ENCODE results near the gene BCORL1. TPM values are rescaled to one million over a fixed set of nuclear protein-coding genes. Genes with fewer than 3 reads are reported as not detected.

The BCORL1 gene
- total RNA-seq, 1 experiment from 2014 or later = 13.3 TPM

DNA sequence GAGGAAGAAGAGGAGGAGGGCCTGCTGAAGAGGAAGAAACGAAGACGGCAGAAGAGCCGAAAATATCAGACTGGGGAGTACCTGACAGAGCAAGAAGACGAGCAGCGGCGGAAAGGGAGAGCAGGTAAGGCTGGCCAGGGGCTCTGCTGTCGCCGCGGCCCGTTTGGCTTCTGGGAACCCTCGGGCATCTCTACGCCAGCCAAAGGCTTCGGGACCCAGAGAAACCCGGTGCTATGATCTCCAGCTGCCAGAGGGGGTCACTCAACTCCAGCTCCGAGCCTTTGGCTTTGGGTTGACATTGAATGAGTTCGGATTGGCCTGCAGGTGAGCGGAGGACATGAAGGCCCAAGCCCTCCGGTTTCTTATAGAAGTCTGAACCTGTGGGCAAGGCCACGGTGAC is 42.8 kb downstream of the BCORL1 start:
- TF ChIP-seq EZH2 (IDR thresholded peaks at IDR 0.05; ENCODE audit: borderline replicate concordance, low read depth, low read length, poor library complexity, severe bottlenecking) = no peak
- TF ChIP-seq, protein P1, sequence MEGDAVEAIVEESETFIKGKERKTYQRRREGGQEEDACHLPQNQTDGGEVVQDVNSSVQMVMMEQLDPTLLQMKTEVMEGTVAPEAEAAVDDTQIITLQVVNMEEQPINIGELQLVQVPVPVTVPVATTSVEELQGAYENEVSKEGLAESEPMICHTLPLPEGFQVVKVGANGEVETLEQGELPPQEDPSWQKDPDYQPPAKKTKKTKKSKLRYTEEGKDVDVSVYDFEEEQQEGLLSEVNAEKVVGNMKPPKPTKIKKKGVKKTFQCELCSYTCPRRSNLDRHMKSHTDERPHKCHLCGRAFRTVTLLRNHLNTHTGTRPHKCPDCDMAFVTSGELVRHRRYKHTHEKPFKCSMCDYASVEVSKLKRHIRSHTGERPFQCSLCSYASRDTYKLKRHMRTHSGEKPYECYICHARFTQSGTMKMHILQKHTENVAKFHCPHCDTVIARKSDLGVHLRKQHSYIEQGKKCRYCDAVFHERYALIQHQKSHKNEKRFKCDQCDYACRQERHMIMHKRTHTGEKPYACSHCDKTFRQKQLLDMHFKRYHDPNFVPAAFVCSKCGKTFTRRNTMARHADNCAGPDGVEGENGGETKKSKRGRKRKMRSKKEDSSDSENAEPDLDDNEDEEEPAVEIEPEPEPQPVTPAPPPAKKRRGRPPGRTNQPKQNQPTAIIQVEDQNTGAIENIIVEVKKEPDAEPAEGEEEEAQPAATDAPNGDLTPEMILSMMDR (conservative IDR thresholded peaks at IDR 0.05; ENCODE audit: low read depth, low read length) = no peak
- DNase-seq (ENCODE audit: low spot score) = no peak
- Histone ChIP-seq H3K4me3 (ENCODE audit: low read depth, low read length, poor library complexity, severe bottlenecking) (no peak overlapping the region), H3K4me1 (ENCODE audit: insufficient read depth, low read length, poor library complexity, severe bottlenecking) (no peaks in the 10 kb centered on the region), H3K27ac (ENCODE audit: low read depth, low read length, poor library complexity, severe bottlenecking) (no peak overlapping the region), H3K27me3 (replicated peaks; ENCODE audit: insufficient read depth, low read depth, low read length, poor library complexity) (no peaks in the 10 kb centered on the region), H3K36me3 (ENCODE audit: insufficient read depth, low read length, poor library complexity, severe bottlenecking) (peaks cover 6% of the 10 kb centered on the region), H3K9me3 (ENCODE audit: low read depth, low read length, poor library complexity, severe bottlenecking) (no peaks in the 10 kb centered on the region)
- POLR2A ChIA-PET (ENCODE audit: low non-redundant PET) = no interaction called here
- BruUV-seq (replicated peaks) = no TSS peak
- intact Hi-C loops (cut with micrococcal nuclease; ENCODE audit: unreplicated experiment) = no loop called here
- CTCF ChIA-PET = no interaction called here

DNA sequence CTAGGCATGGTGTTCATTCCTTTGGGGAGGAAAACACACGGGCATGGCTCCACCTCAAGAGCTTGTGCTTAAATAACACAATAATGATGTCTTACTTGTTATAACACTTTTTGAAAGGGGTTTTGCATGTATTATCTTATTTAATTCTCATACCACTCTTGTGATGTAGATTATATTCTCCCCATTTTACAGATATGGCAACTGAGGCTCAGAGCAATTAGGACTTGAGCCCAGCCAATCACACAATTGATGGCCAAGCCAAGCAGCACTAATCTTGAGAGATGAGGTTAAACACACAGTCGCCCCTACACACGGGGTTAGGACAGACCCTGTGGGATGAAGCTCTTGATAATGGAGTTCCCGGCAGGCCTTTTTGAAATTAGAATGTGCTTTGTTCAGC is 45.1 kb downstream of the BCORL1 start:
- H3K27ac ChIP-seq (ENCODE audit: low read depth, low read length, poor library complexity, severe bottlenecking) = no peak overlapping the region
- no TSS peak for BruUV-seq (replicated peaks)
- H3K9me3 ChIP-seq (ENCODE audit: low read depth, low read length, poor library complexity, severe bottlenecking) = no peaks in the 10 kb centered on the region
- POLR2A ChIA-PET (ENCODE audit: low non-redundant PET) = no interaction called here
- CTCF ChIA-PET = interaction anchor here (0.7 kb wide), 1 partner anchor 168 kb away, joined by 3 read pairs; no protein-coding TSS in a partner anchor
- no peaks in the 10 kb centered on the region for H3K27me3 ChIP-seq (replicated peaks; ENCODE audit: insufficient read depth, low read depth, low read length, poor library complexity)
- H3K36me3 ChIP-seq (ENCODE audit: insufficient read depth, low read length, poor library complexity, severe bottlenecking) = no peaks in the 10 kb centered on the region
- intact Hi-C loops (cut with micrococcal nuclease; ENCODE audit: unreplicated experiment) = no loop called here
- no peak for DNase-seq (ENCODE audit: low spot score)
- no peaks in the 10 kb centered on the region for H3K4me1 ChIP-seq (ENCODE audit: insufficient read depth, low read length, poor library complexity, severe bottlenecking)
- no peak overlapping the region for H3K4me3 ChIP-seq (ENCODE audit: low read depth, low read length, poor library complexity, severe bottlenecking)
- TF ChIP-seq, protein P1 (conservative IDR thresholded peaks at IDR 0.05; ENCODE audit: low read depth, low read length) = no peak
- no peak for TF ChIP-seq EZH2 (IDR thresholded peaks at IDR 0.05; ENCODE audit: borderline replicate concordance, low read depth, low read length, poor library complexity, severe bottlenecking)

DNA sequence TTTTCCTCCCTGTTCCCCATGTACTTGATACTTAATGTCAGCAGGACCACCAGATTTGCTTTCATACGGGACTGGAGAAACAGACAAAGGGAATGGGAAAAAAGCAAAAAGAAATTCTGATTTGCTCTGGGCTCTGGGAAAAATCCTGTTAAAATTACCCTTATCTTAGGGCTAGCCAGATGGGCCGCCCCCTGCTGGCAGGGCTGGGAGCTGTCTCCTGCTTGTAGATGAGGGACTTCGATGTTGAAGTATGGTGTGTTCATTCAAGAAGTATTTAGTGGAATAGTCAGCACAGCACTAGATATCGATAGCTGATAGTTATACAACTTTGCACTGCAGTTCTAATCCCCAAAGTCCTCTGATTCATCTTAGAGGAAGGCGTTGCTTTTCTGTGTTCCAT is 45.8 kb downstream of the BCORL1 start:
- CTCF ChIA-PET = interaction anchor here (0.7 kb wide), 1 partner anchor 167 kb away, joined by 3 read pairs; no protein-coding TSS in a partner anchor
- intact Hi-C loops (cut with micrococcal nuclease; ENCODE audit: unreplicated experiment) = no loop called here
- no peak for TF ChIP-seq EZH2 (IDR thresholded peaks at IDR 0.05; ENCODE audit: borderline replicate concordance, low read depth, low read length, poor library complexity, severe bottlenecking)
- TF ChIP-seq, protein P1 (conservative IDR thresholded peaks at IDR 0.05; ENCODE audit: low read depth, low read length) = peak; percentile 72
- no peaks in the 10 kb centered on the region for H3K9me3 ChIP-seq (ENCODE audit: low read depth, low read length, poor library complexity, severe bottlenecking)
- H3K4me1 ChIP-seq (ENCODE audit: insufficient read depth, low read length, poor library complexity, severe bottlenecking) = no peaks in the 10 kb centered on the region
- no peaks in the 10 kb centered on the region for H3K36me3 ChIP-seq (ENCODE audit: insufficient read depth, low read length, poor library complexity, severe bottlenecking)
- DNase-seq (ENCODE audit: low spot score) = peak; percentile 25
- BruUV-seq (replicated peaks) = no TSS peak
- H3K4me3 ChIP-seq (ENCODE audit: low read depth, low read length, poor library complexity, severe bottlenecking) = no peak overlapping the region
- POLR2A ChIA-PET (ENCODE audit: low non-redundant PET) = no interaction called here
- no peaks in the 10 kb centered on the region for H3K27me3 ChIP-seq (replicated peaks; ENCODE audit: insufficient read depth, low read depth, low read length, poor library complexity)
- H3K27ac ChIP-seq (ENCODE audit: low read depth, low read length, poor library complexity, severe bottlenecking) = no peak overlapping the region
